GM23338 (cell line): ENCODE data around the gene FTO. TPM values are rescaled to one million over a fixed set of nuclear protein-coding genes. Genes with fewer than 3 reads are reported as not detected.

Source experiments
- ATAC-seq: fragments of 200-7000 bp; cut with Tn5 transposase; 3 replicates; pipeline ENCODE4 v1.9.1; 2020
- DNase-seq: peaks from one replicate; pipeline ENCODE4 v3.0.0-alpha.2; 2015; ENCODE audit warnings: low spot score
- H2AFZ ChIP-seq: fragments of 200-600 bp; sonication (generic); 2 replicates; pipeline ENCODE4 v1.8.0; 2016; ENCODE audit warnings: antibody characterized with exemption, mild to moderate bottlenecking, moderate library complexity
- H3F3A ChIP-seq: fragments of 200-600 bp; sonication (generic); replicated peaks from 2 replicates; pipeline ENCODE4 v1.8.0; 2017; ENCODE audit warnings: antibody characterized with exemption, mixed run types, low read depth
- H3K27ac ChIP-seq: fragments of 200-600 bp; sonication (generic); 2 replicates; pipeline ENCODE4 v1.6.1; 2016; ENCODE audit warnings: low read depth
- H3K27me3 ChIP-seq: fragments of 200-600 bp; sonication (generic); 2 replicates; pipeline ENCODE4 v1.8.0; 2016; ENCODE audit warnings: mild to moderate bottlenecking, mixed run types, moderate library complexity; ENCODE audit not compliant: insufficient read depth
- H3K36me3 ChIP-seq: fragments of 200-600 bp; sonication (generic); 2 replicates; pipeline ENCODE4 v1.8.0; 2016; ENCODE audit warnings: mild to moderate bottlenecking; ENCODE audit not compliant: insufficient read depth
- H3K4me1 ChIP-seq: fragments of 200-600 bp; sonication (generic); 2 replicates; pipeline ENCODE4 v1.8.0; 2016; ENCODE audit warnings: mild to moderate bottlenecking, moderate library complexity; ENCODE audit not compliant: insufficient read depth
- H3K4me2 ChIP-seq: fragments of 200-600 bp; sonication (generic); 2 replicates; pipeline ENCODE4 v1.7.1; 2017; ENCODE audit warnings: mixed run types
- H3K4me3 ChIP-seq: fragments of 200-600 bp; sonication (generic); 2 replicates; pipeline ENCODE4 v1.6.1; 2016; ENCODE audit warnings: mixed run types
- H3K79me2 ChIP-seq: fragments of 200-600 bp; sonication (generic); replicated peaks from 2 replicates; pipeline ENCODE4 v1.8.0; 2017; ENCODE audit warnings: mild to moderate bottlenecking; ENCODE audit not compliant: insufficient read depth
- H3K9me2 ChIP-seq: fragments of 200-600 bp; sonication (generic); 2 replicates; pipeline ENCODE4 v1.8.0; 2017; ENCODE audit not compliant: insufficient read depth
- H4K20me1 ChIP-seq: fragments of 200-600 bp; sonication (generic); replicated peaks from 2 replicates; pipeline ENCODE4 v1.8.0; 2017; ENCODE audit warnings: mild to moderate bottlenecking; ENCODE audit not compliant: insufficient read depth
- H3K27ac Mint-ChIP-seq: 2 replicates; pipeline ENCODE4 v1.8.0; 2020; ENCODE audit warnings: inconsistent platforms, mild to moderate bottlenecking, moderate library complexity, mixed read lengths
- H3K27me3 Mint-ChIP-seq: 3 replicates; pipeline ENCODE4 v1.8.0; 2022; ENCODE audit warnings: low read depth, mild to moderate bottlenecking, moderate library complexity, mixed read lengths, inconsistent platforms; ENCODE audit not compliant: insufficient read depth, poor library complexity
- H3K36me3 Mint-ChIP-seq: 3 replicates; pipeline ENCODE4 v1.8.0; 2021; ENCODE audit warnings: low read depth, mild to moderate bottlenecking, inconsistent platforms, moderate library complexity, mixed read lengths
- H3K4me1 Mint-ChIP-seq: 3 replicates; pipeline ENCODE4 v1.8.0; 2020; ENCODE audit warnings: mild to moderate bottlenecking, inconsistent platforms, mixed read lengths
- H3K4me3 Mint-ChIP-seq: 3 replicates; pipeline ENCODE4 v1.8.0; 2021; ENCODE audit warnings: moderate library complexity, mild to moderate bottlenecking, inconsistent platforms, mixed read lengths
- H3K9me3 Mint-ChIP-seq: 3 replicates; pipeline ENCODE4 v1.8.0; 2020; ENCODE audit warnings: moderate library complexity, mild to moderate bottlenecking, inconsistent platforms, mixed read lengths
- CREB1 ChIP-seq: fragments of 250-450 bp; sonication (Bioruptor Pico); IDR thresholded peaks from 2 replicates; pipeline ENCODE4 v1.5.0; 2020; ENCODE audit warnings: low read depth, mild to moderate bottlenecking, moderate library complexity
- NANOG ChIP-seq: IDR thresholded peaks from 2 replicates; pipeline ENCODE4 v1.6.1; 2016; ENCODE audit warnings: antibody characterized with exemption, borderline replicate concordance
- POLR2AphosphoS5 ChIP-seq: IDR thresholded peaks from 2 replicates; pipeline ENCODE4 v1.6.1; 2016; ENCODE audit warnings: antibody characterized with exemption, low read depth
- STAT1 ChIP-seq: IDR thresholded peaks from one replicate; pipeline ENCODE4 v1.6.1; 2016; ENCODE audit warnings: antibody characterized with exemption; ENCODE audit not compliant: unreplicated experiment
- ZNF114 ChIP-seq: fragments of 250-450 bp; sonication (Bioruptor Pico); IDR thresholded peaks from 2 replicates; pipeline ENCODE4 v1.5.0; 2020; ENCODE audit warnings: mild to moderate bottlenecking, moderate library complexity
- polyA plus RNA-seq: library from polyadenylated mRNA; unstranded; fragments of >200 nt; fragmentation: Nextera tagmentation; extraction: Ambion mirVana; gene quantifications from 2 replicates; pipeline ENCODE4 v1.2.1, GENCODE V29; 2016
- total RNA-seq: library from RNA; depleted of rRNA; stranded (reverse); fragments of >200 nt; shearing (Covaris generic); gene quantifications from 2 replicates; pipeline ENCODE4 v1.2.3, GENCODE V29; 2014
- TF ChIP-seq, protein P1 (sequence below), 2 experiments: fragments of 200-600 bp in 1 of 2; sonication (generic) in 1 of 2; conservative IDR thresholded peaks; 2 replicates each; pipeline versions ENCODE4 v1.5.1 to v1.6.1; 2016 to 2017; ENCODE audit warnings: antibody characterized with exemption in 2 of 2, low read depth in 2 of 2, mild to moderate bottlenecking in 2 of 2, moderate library complexity in 1 of 2
- TF ChIP-seq, protein P2 (sequence below): IDR thresholded peaks from 2 replicates; pipeline ENCODE4 v1.6.1; 2016; ENCODE audit warnings: antibody characterized with exemption
- TF ChIP-seq, protein P3 (sequence below): IDR thresholded peaks from one replicate; pipeline ENCODE4 v1.6.1; 2018; ENCODE audit warnings: antibody characterized with exemption; ENCODE audit not compliant: unreplicated experiment

The FTO gene
- total and polyA plus RNA-seq, 2 experiments from 2014 or later: 17.7 to 69.6 TPM

DNA sequence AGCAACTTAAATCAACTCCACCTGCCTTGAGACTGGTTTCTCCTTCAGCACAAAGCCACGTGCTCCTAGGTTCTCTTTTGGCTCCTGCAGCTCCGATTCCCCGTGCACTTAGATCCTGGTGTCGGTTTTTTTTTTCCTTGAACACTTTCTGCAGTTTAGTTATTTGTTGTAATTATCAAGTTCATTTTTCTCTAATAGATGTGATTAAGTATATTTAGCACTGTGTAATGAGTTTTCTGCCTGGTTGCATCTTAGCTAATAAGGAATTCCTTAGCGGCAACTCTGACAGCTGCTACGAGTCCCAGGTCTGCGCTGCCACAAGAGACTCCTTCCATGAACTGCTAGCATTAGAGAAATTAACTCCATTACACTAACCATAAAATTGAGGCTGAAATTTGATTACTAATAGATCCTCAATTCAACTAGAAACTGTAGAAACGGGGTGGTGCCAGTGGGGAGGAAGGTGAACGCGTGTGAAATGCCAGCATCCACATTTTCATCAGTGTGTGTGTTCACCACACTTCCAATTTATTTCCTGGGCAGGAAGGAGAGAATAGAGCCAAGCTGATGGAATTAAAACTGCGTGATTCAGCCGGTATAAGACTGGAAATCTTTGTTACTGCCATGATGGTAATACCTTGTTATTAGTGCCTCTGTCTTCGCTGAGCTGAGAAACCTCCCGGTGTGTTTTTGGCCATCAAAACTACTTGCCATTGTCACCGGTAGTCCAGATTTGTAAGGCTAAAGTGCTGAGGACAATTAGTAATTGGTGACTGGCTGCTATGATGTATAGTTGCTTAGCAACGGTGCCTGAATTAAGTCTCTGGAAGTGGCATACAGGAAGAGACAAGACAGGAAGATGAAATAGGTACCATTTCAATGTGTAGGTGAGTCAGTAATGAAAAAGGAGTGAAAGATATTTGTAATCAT, 350.2 kb downstream of the FTO start:
- Histone ChIP-seq H3K9me2 (0 out of 2 replicates have a peak, but pooled peaks cover 4% of the 10 kb centered on the region), H3K27ac (no peak overlapping the region), H3K4me2 (peak overlapping the region; percentile 41; the same call in 1 of the 2 replicates), H4K20me1 (no peaks in the 10 kb centered on the region), H3K36me3 (no peaks in the 10 kb centered on the region), H3K79me2 (no peaks in the 10 kb centered on the region), H3K27me3 (no peaks in the 10 kb centered on the region), H2AFZ (no peak overlapping the region), H3K4me3 (no peak overlapping the region), H3F3A (0 out of 2 replicates have a peak, but pooled peaks cover 3% of the 10 kb centered on the region), H3K4me1 (peaks cover 51% of the 10 kb centered on the region)
- TF ChIP-seq, protein P1, sequence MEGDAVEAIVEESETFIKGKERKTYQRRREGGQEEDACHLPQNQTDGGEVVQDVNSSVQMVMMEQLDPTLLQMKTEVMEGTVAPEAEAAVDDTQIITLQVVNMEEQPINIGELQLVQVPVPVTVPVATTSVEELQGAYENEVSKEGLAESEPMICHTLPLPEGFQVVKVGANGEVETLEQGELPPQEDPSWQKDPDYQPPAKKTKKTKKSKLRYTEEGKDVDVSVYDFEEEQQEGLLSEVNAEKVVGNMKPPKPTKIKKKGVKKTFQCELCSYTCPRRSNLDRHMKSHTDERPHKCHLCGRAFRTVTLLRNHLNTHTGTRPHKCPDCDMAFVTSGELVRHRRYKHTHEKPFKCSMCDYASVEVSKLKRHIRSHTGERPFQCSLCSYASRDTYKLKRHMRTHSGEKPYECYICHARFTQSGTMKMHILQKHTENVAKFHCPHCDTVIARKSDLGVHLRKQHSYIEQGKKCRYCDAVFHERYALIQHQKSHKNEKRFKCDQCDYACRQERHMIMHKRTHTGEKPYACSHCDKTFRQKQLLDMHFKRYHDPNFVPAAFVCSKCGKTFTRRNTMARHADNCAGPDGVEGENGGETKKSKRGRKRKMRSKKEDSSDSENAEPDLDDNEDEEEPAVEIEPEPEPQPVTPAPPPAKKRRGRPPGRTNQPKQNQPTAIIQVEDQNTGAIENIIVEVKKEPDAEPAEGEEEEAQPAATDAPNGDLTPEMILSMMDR (conservative IDR thresholded peaks at IDR 0.05; ENCODE audit: low read depth in 2 of 2): no peak
- TF ChIP-seq ZNF114 (CRISPR knock-in tag) (no peak), POLR2AphosphoS5 (no peak)
- Mint-ChIP-seq H3K36me3 (no peaks in the 10 kb centered on the region), H3K4me1 (peaks cover 35% of the 10 kb centered on the region), H3K9me3 (no peaks in the 10 kb centered on the region), H3K27me3 (no peaks in the 10 kb centered on the region), H3K27ac (no peak overlapping the region), H3K4me3 (no peak overlapping the region)
- peak; percentile 28 for DNase-seq
- peak; percentile 18; the same call in 2 of the 3 replicates for ATAC-seq

DNA sequence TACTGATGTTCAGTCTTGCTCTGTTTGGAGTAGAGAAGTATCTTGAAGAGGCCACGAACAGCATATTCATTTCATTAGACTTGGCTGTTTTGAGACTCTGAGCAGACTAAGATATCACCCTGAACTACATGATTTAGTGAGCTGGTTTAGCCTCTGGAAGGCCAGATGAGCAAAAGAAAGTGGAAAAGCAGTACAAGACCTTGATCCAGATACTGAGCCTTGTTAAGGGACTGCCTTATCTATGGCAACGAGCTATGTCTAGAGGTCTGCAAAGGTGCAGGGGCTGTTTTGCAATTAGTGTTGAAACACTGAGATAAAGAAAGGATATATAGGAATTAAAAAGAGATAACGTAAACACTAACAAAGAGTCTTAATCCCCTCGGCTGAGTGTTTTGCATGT, 351.2 kb downstream of the FTO start:
- 0 out of 2 replicates have a peak, but pooled peaks cover 4% of the 10 kb centered on the region for H3K9me2 ChIP-seq
- H3K4me2 ChIP-seq: no peak overlapping the region
- H3K36me3 ChIP-seq: no peaks in the 10 kb centered on the region
- no peak overlapping the region for H3K4me3 ChIP-seq
- no peaks in the 10 kb centered on the region for H3F3A ChIP-seq
- H4K20me1 ChIP-seq: no peaks in the 10 kb centered on the region
- no peaks in the 10 kb centered on the region for H3K79me2 ChIP-seq
- H3K36me3 Mint-ChIP-seq: no peaks in the 10 kb centered on the region
- ATAC-seq (no peak), DNase-seq (no peak)
- H3K9me3 Mint-ChIP-seq: no peaks in the 10 kb centered on the region
- H3K4me1 Mint-ChIP-seq: peaks cover 25% of the 10 kb centered on the region
- H3K4me1 ChIP-seq: peaks cover 46% of the 10 kb centered on the region
- no peaks in the 10 kb centered on the region for H3K27me3 ChIP-seq
- no peaks in the 10 kb centered on the region for H3K27me3 Mint-ChIP-seq
- H3K27ac Mint-ChIP-seq: no peak overlapping the region
- H3K4me3 Mint-ChIP-seq: no peak overlapping the region
- no peak for TF ChIP-seq POLR2AphosphoS5
- no peak for TF ChIP-seq STAT1
- H3K27ac ChIP-seq: no peak overlapping the region
- H2AFZ ChIP-seq: no peak overlapping the region

DNA sequence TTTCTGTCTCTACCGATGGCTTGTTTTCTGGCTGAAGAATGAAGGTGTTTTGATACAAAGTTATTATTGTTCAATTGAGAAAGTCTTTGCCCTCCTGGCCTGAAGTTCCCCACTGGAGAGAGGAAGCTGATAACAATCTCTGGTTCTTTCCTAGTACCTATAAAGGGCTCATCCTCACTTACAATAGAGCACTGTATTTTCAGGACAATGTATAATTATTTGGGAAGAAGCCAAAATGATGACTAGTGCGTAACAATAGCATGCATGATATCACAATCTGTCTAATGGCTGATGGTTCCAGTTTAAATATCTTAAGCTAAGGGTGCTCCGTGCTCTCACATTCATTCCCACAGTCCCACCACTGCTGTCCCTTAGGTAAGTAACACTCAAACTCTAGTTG, 351.9 kb downstream of the FTO start:
- TF ChIP-seq NANOG: no peak
- TF ChIP-seq POLR2AphosphoS5: no peak
- TF ChIP-seq, protein P2, sequence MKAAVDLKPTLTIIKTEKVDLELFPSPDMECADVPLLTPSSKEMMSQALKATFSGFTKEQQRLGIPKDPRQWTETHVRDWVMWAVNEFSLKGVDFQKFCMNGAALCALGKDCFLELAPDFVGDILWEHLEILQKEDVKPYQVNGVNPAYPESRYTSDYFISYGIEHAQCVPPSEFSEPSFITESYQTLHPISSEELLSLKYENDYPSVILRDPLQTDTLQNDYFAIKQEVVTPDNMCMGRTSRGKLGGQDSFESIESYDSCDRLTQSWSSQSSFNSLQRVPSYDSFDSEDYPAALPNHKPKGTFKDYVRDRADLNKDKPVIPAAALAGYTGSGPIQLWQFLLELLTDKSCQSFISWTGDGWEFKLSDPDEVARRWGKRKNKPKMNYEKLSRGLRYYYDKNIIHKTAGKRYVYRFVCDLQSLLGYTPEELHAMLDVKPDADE: no peak
- TF ChIP-seq, protein P1 (conservative IDR thresholded peaks at IDR 0.05; ENCODE audit: low read depth in 2 of 2): no peak
- TF ChIP-seq, protein P3, sequence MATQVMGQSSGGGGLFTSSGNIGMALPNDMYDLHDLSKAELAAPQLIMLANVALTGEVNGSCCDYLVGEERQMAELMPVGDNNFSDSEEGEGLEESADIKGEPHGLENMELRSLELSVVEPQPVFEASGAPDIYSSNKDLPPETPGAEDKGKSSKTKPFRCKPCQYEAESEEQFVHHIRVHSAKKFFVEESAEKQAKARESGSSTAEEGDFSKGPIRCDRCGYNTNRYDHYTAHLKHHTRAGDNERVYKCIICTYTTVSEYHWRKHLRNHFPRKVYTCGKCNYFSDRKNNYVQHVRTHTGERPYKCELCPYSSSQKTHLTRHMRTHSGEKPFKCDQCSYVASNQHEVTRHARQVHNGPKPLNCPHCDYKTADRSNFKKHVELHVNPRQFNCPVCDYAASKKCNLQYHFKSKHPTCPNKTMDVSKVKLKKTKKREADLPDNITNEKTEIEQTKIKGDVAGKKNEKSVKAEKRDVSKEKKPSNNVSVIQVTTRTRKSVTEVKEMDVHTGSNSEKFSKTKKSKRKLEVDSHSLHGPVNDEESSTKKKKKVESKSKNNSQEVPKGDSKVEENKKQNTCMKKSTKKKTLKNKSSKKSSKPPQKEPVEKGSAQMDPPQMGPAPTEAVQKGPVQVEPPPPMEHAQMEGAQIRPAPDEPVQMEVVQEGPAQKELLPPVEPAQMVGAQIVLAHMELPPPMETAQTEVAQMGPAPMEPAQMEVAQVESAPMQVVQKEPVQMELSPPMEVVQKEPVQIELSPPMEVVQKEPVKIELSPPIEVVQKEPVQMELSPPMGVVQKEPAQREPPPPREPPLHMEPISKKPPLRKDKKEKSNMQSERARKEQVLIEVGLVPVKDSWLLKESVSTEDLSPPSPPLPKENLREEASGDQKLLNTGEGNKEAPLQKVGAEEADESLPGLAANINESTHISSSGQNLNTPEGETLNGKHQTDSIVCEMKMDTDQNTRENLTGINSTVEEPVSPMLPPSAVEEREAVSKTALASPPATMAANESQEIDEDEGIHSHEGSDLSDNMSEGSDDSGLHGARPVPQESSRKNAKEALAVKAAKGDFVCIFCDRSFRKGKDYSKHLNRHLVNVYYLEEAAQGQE: no peak
- no peak for TF ChIP-seq CREB1 (CRISPR knock-in tag)
- no peak for TF ChIP-seq ZNF114 (CRISPR knock-in tag)
- no peaks in the 10 kb centered on the region for H3K36me3 Mint-ChIP-seq
- H3K27ac ChIP-seq: no peak overlapping the region
- H3K4me3 ChIP-seq: no peak overlapping the region
- peaks cover 18% of the 10 kb centered on the region for H3K4me1 Mint-ChIP-seq
- no peaks in the 10 kb centered on the region for H4K20me1 ChIP-seq
- ATAC-seq (no peak), DNase-seq (no peak)
- H3K27me3 ChIP-seq: no peaks in the 10 kb centered on the region
- no peak overlapping the region for H3K4me3 Mint-ChIP-seq
- no peaks in the 10 kb centered on the region for H3K9me3 Mint-ChIP-seq
- no peak overlapping the region; the same call in 1 of the 2 replicates for H3K27ac Mint-ChIP-seq
- H3K79me2 ChIP-seq: no peaks in the 10 kb centered on the region
- no peak overlapping the region for H3K4me2 ChIP-seq
- H2AFZ ChIP-seq: no peak overlapping the region
- no peaks in the 10 kb centered on the region for H3F3A ChIP-seq
- H3K27me3 Mint-ChIP-seq: no peaks in the 10 kb centered on the region
- H3K36me3 ChIP-seq: no peaks in the 10 kb centered on the region
- H3K4me1 ChIP-seq: peaks cover 39% of the 10 kb centered on the region
- H3K9me2 ChIP-seq: 0 out of 2 replicates have a peak, but pooled peaks cover 4% of the 10 kb centered on the region
